HEK293 (cell line): ENCODE results near the gene ASCC1.

Experiments used
- CTCF ChIA-PET: fragments of 350-600 bp; formaldehyde crosslinking; extraction: SDS; loops from one replicate; lab custom pipeline; 2021; ENCODE audit warnings: antibody characterized with exemption; lab: Yijun Ruan, JAX
- POLR2A ChIA-PET: fragments of 300-600 bp; formaldehyde crosslinking; extraction: SDS; loops from one replicate; lab custom pipeline; 2020; ENCODE audit warnings: antibody characterized with exemption, inconsistent platforms; lab: Yijun Ruan, JAX
- H3K27ac ChIP-seq: fragments of 200-500 bp; sonication (Bioruptor generic); 2 replicates; pipeline ENCODE4 v1.5.1; 2014; ENCODE audit warnings: low read depth, low read length, control low read depth, inconsistent platforms; ENCODE audit errors: extremely low read depth
- H3K36me3 ChIP-seq, 2 experiments: fragments of 200-500 bp in 1 of 2; sonication (Bioruptor generic) in 1 of 2; 1 replicate in 1 of 2; 2 replicates in 1 of 2; pipeline ENCODE4 v1.5.1; 2014 to 2017; ENCODE audit warnings: inconsistent platforms in 2 of 2, low read length in 2 of 2; ENCODE audit not compliant: control insufficient read depth in 2 of 2, insufficient read depth in 1 of 2
- H3K4me1 ChIP-seq: fragments of 200-500 bp; sonication (Bioruptor generic); 2 replicates; pipeline ENCODE4 v1.5.1; 2014; ENCODE audit warnings: mild to moderate bottlenecking, low read length, inconsistent platforms; ENCODE audit not compliant: control insufficient read depth, insufficient read depth
- H3K4me3 ChIP-seq: 2 replicates; pipeline ENCODE4 v1.5.1; 2011; ENCODE audit warnings: low read depth, mild to moderate bottlenecking, control low read depth, low read length, moderate library complexity
- H3K9me3 ChIP-seq: fragments of 200-500 bp; sonication (Bioruptor generic); 2 replicates; pipeline ENCODE4 v1.5.1; 2014; ENCODE audit warnings: low read depth, low read length, inconsistent platforms; ENCODE audit not compliant: control insufficient read depth, insufficient read depth
- BCL11B ChIP-seq: fragments of 450-650 bp; formaldehyde crosslinking; IDR thresholded peaks from 2 replicates; pipeline ENCODE4 v1.5.1; 2016; ENCODE audit warnings: low read depth, missing biosample characterization, missing genetic modification characterization
- MZF1 ChIP-seq: fragments of 450-650 bp; formaldehyde crosslinking; IDR thresholded peaks from 2 replicates; pipeline ENCODE4 v1.5.1; 2017; ENCODE audit warnings: missing biosample characterization, missing genetic modification characterization, borderline replicate concordance
- OSR2 ChIP-seq: fragments of 450-650 bp; formaldehyde crosslinking; IDR thresholded peaks from 2 replicates; pipeline ENCODE4 v1.5.1; 2016; ENCODE audit warnings: missing biosample characterization, missing genetic modification characterization
- SALL2 ChIP-seq: fragments of 450-650 bp; formaldehyde crosslinking; IDR thresholded peaks from 2 replicates; pipeline ENCODE4 v1.5.0; 2017; ENCODE audit warnings: missing biosample characterization, mild to moderate bottlenecking, missing genetic modification characterization, borderline replicate concordance
- SCRT2 ChIP-seq: fragments of 450-650 bp; formaldehyde crosslinking; IDR thresholded peaks from 2 replicates; pipeline ENCODE4 v1.5.1; 2016; ENCODE audit warnings: missing biosample characterization, missing genetic modification characterization
- WT1 ChIP-seq: fragments of 450-650 bp; formaldehyde crosslinking; IDR thresholded peaks from 2 replicates; pipeline ENCODE4 v1.5.1; 2016; ENCODE audit warnings: missing biosample characterization, missing genetic modification characterization
- YY1 ChIP-seq: fragments of 450-650 bp; formaldehyde crosslinking; IDR thresholded peaks from 2 replicates; pipeline ENCODE4 v1.5.1; 2018; ENCODE audit warnings: missing biosample characterization, missing genetic modification characterization
- ZNF112 ChIP-seq: fragments of 450-650 bp; formaldehyde crosslinking; IDR thresholded peaks from 2 replicates; pipeline ENCODE4 v1.5.0; 2017; ENCODE audit warnings: missing biosample characterization, missing genetic modification characterization
- ZNF133 ChIP-seq: fragments of 450-650 bp; formaldehyde crosslinking; IDR thresholded peaks from 2 replicates; pipeline ENCODE4 v1.5.1; 2016; ENCODE audit warnings: missing biosample characterization, missing genetic modification characterization
- ZNF169 ChIP-seq: fragments of 450-650 bp; formaldehyde crosslinking; IDR thresholded peaks from 2 replicates; pipeline ENCODE4 v1.5.1; 2016; ENCODE audit warnings: missing biosample characterization, missing genetic modification characterization
- ZNF335 ChIP-seq: fragments of 450-650 bp; formaldehyde crosslinking; conservative IDR thresholded peaks from 2 replicates; pipeline ENCODE4 v1.5.1; 2016; ENCODE audit warnings: missing biosample characterization, missing genetic modification characterization
- ZNF404 ChIP-seq: fragments of 450-650 bp; formaldehyde crosslinking; IDR thresholded peaks from 2 replicates; pipeline ENCODE4 v1.5.1; 2017; ENCODE audit warnings: missing biosample characterization, missing genetic modification characterization
- ZNF768 ChIP-seq: fragments of 450-650 bp; formaldehyde crosslinking; IDR thresholded peaks from 2 replicates; pipeline ENCODE4 v1.5.1; 2018; ENCODE audit warnings: missing biosample characterization, mild to moderate bottlenecking, missing genetic modification characterization
- ZSCAN23 ChIP-seq: fragments of 450-650 bp; formaldehyde crosslinking; IDR thresholded peaks from 2 replicates; pipeline ENCODE4 v1.5.1; 2016; ENCODE audit warnings: missing biosample characterization, missing genetic modification characterization
- TF ChIP-seq, protein P1 (sequence below): fragments of 450-650 bp; formaldehyde crosslinking; IDR thresholded peaks from 2 replicates; pipeline ENCODE4 v1.5.1; 2017; ENCODE audit warnings: missing biosample characterization, missing genetic modification characterization
- TF ChIP-seq, protein P2 (sequence below): fragments of 450-650 bp; formaldehyde crosslinking; IDR thresholded peaks from 2 replicates; pipeline ENCODE4 v1.5.1; 2016; ENCODE audit warnings: missing biosample characterization, missing genetic modification characterization
- TF ChIP-seq, protein P3 (sequence below): fragments of 450-650 bp; formaldehyde crosslinking; IDR thresholded peaks from 2 replicates; pipeline ENCODE4 v1.5.1; 2016; ENCODE audit warnings: missing biosample characterization, missing genetic modification characterization
- TF ChIP-seq, protein P4 (sequence below): fragments of 450-650 bp; formaldehyde crosslinking; IDR thresholded peaks from 2 replicates; pipeline ENCODE4 v1.5.1; 2016; ENCODE audit warnings: missing biosample characterization, missing genetic modification characterization
- TF ChIP-seq, protein P5 (sequence below): fragments of 450-650 bp; formaldehyde crosslinking; conservative IDR thresholded peaks from 2 replicates; pipeline ENCODE4 v1.5.1; 2016; ENCODE audit warnings: low read depth, missing biosample characterization, missing genetic modification characterization

ASCC1 gene

DNA sequence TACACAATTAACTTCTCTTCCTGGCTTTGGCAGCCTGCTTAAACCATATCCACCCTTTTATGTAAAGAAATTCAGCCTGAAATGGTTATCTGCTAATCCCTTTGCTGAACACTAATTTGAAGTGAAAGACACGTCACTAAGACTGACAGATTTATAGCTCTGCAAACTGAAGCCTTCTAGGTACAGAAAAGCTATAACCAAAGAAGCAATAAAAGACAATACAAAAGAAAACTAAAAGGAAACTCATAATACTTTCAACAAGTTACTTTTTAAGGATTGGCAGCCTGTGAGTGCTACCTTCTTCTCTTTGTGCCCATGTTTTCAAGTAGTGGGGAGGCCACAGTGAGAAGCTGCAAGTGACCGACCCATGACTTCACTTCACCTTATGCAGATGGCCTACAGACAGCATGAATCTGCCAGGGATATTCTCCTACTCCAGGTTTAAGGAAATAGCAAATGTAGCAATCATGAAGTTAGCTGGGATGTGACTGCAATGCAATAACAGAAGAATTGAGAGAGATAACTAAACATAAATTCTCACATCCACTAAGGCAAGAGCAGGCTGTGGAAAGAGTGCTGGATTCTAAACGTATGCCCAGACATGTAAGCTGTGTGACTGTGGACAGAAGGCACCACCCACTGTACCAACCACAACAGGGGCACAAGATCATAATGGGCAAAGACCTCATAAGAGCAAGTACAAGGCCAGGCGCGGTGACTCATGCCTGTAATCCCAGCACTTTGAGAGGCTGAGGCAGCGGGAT, 117.1 kb downstream of the ASCC1 start (continued):
- TF ChIP-seq, protein P1, sequence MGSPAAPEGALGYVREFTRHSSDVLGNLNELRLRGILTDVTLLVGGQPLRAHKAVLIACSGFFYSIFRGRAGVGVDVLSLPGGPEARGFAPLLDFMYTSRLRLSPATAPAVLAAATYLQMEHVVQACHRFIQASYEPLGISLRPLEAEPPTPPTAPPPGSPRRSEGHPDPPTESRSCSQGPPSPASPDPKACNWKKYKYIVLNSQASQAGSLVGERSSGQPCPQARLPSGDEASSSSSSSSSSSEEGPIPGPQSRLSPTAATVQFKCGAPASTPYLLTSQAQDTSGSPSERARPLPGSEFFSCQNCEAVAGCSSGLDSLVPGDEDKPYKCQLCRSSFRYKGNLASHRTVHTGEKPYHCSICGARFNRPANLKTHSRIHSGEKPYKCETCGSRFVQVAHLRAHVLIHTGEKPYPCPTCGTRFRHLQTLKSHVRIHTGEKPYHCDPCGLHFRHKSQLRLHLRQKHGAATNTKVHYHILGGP (tag by site-specific recombination): peak; percentile 91
- TF ChIP-seq BCL11B (peak; percentile 70; the same call in 1 of the 2 replicates), MZF1 (tag by site-specific recombination) (peak; percentile 32; the same call in 1 of the 2 replicates), ZNF133 (tag by site-specific recombination) (no peak), ZNF169 (tag by site-specific recombination) (no peak), WT1 (peak; percentile 94), ZNF404 (no peak), OSR2 (tag by site-specific recombination) (peak; percentile 98), ZSCAN23 (peak; percentile 70; the same call in 1 of the 2 replicates)
- TF ChIP-seq, protein P2, sequence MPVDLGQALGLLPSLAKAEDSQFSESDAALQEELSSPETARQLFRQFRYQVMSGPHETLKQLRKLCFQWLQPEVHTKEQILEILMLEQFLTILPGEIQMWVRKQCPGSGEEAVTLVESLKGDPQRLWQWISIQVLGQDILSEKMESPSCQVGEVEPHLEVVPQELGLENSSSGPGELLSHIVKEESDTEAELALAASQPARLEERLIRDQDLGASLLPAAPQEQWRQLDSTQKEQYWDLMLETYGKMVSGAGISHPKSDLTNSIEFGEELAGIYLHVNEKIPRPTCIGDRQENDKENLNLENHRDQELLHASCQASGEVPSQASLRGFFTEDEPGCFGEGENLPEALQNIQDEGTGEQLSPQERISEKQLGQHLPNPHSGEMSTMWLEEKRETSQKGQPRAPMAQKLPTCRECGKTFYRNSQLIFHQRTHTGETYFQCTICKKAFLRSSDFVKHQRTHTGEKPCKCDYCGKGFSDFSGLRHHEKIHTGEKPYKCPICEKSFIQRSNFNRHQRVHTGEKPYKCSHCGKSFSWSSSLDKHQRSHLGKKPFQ (tag by site-specific recombination): peak; percentile 78
- TF ChIP-seq, protein P3, sequence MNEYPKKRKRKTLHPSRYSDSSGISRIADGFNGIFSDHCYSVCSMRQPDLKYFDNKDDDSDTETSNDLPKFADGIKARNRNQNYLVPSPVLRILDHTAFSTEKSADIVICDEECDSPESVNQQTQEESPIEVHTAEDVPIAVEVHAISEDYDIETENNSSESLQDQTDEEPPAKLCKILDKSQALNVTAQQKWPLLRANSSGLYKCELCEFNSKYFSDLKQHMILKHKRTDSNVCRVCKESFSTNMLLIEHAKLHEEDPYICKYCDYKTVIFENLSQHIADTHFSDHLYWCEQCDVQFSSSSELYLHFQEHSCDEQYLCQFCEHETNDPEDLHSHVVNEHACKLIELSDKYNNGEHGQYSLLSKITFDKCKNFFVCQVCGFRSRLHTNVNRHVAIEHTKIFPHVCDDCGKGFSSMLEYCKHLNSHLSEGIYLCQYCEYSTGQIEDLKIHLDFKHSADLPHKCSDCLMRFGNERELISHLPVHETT: peak; percentile 93
- TF ChIP-seq, all 188 proteins: peak for 51

DNA sequence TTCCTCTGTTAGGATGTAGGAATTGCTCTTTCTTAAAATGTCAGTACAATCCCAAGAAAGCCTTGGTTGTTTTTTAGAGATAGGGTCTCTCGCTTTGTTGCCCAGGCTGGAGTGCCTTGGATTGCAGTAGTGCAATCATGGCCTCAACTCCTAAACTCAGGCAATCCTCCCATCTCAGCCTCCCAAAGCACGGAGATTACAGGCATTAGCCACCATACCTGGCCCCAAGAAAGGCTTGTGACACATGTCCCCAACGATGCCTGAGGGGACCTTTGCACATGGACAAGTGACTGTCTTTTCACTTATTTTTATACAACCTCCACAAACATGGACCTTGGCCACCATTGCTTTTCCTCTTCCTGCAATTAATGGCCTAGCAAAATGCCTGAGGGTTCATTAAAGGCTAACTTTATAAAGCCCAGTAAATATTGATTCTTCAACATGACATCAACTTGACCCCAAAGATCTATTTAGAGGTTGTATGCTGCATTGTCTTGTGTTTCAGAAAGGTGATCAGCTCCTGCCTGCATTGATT, 117.7 kb downstream of the ASCC1 start:
- POLR2A ChIA-PET: no interaction called here
- TF ChIP-seq, protein P4, sequence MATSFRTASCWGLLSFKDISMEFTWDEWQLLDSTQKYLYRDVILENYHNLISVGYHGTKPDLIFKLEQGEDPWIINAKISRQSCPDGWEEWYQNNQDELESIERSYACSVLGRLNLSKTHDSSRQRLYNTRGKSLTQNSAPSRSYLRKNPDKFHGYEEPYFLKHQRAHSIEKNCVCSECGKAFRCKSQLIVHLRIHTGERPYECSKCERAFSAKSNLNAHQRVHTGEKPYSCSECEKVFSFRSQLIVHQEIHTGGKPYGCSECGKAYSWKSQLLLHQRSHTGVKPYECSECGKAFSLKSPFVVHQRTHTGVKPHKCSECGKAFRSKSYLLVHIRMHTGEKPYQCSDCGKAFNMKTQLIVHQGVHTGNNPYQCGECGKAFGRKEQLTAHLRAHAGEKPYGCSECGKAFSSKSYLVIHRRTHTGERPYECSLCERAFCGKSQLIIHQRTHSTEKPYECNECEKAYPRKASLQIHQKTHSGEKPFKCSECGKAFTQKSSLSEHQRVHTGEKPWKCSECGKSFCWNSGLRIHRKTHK (tag by site-specific recombination): no peak
- TF ChIP-seq ZNF335 (tag by site-specific recombination): peak; percentile 92
- TF ChIP-seq, all 188 proteins: peak for 1
- CTCF ChIA-PET: interaction anchor here (0.6 to 1.6 kb wide), 2 partner anchors 10 to 124 kb away, joined by 3 to 5 read pairs; no protein-coding TSS in a partner anchor
- Histone ChIP-seq H3K4me1 (peaks cover 31% of the 10 kb centered on the region), H3K36me3 (peaks cover 0 to 19% of the 10 kb centered on the region in 2 experiments; a peak in 2 of 3 replicates), H3K4me3 (no peak overlapping the region), H3K27ac (peak overlapping the region; percentile 78), H3K9me3 (no peaks in the 10 kb centered on the region)

DNA sequence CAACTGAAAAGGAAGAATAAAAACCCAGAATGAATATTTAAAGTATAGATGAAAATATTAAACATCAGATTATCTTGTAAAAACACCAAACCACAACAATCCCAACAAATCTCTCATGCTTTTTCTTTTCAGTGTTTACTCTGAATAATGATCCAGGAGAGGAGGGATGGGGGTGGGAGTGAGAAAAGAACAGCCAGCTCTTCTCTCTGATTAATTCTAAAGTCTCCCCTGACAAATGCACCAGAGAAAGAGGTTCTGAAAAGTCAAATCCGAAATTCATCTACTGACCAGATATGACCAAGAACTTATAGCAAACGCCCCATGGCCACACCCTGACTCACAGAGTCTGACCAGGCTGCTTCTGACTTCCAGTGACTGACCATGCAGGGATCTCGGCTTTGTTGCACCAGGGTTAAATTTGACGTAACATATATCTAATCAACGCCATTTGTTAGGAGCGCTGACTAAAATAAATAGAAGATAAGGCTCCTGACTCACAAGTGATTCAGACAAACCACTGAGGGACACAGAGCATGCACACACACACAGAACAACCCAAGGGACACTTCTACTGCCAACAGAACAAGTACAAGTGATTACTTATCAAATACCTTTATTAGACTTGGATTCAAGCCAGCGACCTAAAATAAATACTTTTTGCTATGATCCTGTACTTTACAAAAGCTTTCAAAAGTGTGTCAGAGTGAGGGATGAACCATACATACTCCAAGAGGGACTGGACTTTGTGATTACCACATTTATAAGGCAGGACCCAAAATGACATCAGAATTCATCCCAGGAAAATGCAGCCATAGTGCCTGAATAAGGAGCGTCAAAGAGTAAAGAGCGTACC, 118.4 kb downstream of the ASCC1 start:
- ChIA-PET CTCF (interaction anchor here (1.1 kb wide), 1 partner anchor 28 kb away, joined by 4 read pairs; no protein-coding TSS in a partner anchor), POLR2A (interaction anchor here (0.6 kb wide), 1 partner anchor 200 kb away, joined by 3 read pairs; no protein-coding TSS in a partner anchor)
- peak overlapping the region; percentile 78 for H3K27ac ChIP-seq
- H3K4me1 ChIP-seq: peaks cover 31% of the 10 kb centered on the region
- no peak overlapping the region for H3K4me3 ChIP-seq
- H3K36me3 ChIP-seq: peaks cover 0 to 19% of the 10 kb centered on the region in 2 experiments; a peak in 2 of 3 replicates
- H3K9me3 ChIP-seq: no peaks in the 10 kb centered on the region
- TF ChIP-seq ZNF768 (tag by site-specific recombination) (no peak), SCRT2 (tag by site-specific recombination) (no peak), SALL2 (tag by site-specific recombination) (no peak), ZNF112 (tag by site-specific recombination) (no peak), YY1 (tag by site-specific recombination) (no peak)
- TF ChIP-seq, protein P5, sequence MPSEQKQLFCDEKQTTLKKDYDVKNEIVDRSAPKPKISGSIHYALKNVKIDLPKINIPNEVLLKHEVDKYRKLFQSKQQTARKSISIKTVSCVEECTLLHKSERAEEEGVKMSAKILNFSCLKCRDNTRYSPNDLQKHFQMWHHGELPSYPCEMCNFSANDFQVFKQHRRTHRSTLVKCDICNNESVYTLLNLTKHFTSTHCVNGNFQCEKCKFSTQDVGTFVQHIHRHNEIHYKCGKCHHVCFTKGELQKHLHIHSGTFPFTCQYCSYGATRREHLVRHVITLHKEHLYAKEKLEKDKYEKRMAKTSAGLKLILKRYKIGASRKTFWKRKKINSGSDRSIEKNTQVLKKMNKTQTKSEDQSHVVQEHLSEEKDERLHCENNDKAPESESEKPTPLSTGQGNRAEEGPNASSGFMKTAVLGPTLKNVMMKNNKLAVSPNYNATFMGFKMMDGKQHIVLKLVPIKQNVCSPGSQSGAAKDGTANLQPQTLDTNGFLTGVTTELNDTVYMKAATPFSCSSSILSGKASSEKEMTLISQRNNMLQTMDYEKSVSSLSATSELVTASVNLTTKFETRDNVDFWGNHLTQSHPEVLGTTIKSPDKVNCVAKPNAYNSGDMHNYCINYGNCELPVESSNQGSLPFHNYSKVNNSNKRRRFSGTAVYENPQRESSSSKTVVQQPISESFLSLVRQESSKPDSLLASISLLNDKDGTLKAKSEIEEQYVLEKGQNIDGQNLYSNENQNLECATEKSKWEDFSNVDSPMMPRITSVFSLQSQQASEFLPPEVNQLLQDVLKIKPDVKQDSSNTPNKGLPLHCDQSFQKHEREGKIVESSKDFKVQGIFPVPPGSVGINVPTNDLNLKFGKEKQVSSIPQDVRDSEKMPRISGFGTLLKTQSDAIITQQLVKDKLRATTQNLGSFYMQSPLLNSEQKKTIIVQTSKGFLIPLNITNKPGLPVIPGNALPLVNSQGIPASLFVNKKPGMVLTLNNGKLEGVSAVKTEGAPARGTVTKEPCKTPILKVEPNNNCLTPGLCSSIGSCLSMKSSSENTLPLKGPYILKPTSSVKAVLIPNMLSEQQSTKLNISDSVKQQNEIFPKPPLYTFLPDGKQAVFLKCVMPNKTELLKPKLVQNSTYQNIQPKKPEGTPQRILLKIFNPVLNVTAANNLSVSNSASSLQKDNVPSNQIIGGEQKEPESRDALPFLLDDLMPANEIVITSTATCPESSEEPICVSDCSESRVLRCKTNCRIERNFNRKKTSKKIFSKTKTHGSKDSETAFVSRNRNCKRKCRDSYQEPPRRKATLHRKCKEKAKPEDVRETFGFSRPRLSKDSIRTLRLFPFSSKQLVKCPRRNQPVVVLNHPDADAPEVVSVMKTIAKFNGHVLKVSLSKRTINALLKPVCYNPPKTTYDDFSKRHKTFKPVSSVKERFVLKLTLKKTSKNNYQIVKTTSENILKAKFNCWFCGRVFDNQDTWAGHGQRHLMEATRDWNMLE: peak; percentile 35; the same call in 1 of the 2 replicates
